ENCODE results near the gene POLD4. TPM values are rescaled to one million over a fixed set of nuclear protein-coding genes. Genes with fewer than 3 reads are reported as not detected.
A peak's percentile ranks its signal among the peaks of the same experiment; 100 is the strongest.

Gene POLD4
- total and polyA plus RNA-seq, 10 donors, result 81.4 to 290 (median 128) TPM

DNA sequence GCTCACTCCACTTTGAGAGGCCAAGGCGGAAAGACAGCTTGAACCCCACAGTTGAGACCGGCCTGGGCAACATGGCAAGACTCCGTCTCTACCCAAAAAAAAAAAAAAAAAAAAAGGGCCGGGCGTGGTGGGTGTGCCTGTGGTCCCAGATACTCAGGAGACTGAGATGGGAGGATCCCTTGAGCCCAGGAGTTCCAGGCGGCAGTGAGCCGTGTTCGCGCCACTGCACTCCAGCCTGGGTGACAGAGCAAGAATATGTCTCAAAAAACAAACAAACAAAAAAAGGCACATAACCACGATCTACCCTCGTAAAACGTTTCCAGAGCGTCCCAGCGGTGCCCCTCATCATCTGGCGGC, 37.6 kb upstream of the POLD4 start:
- H3K9me3 ChIP-seq, result no peaks in the 10 kb centered on the region
- TF ChIP-seq POLR2A (IDR thresholded peaks at IDR 0.05), result no peak
- no peak for TF ChIP-seq POLR2AphosphoS5 (IDR thresholded peaks at IDR 0.05)
- TF ChIP-seq, protein P1, sequence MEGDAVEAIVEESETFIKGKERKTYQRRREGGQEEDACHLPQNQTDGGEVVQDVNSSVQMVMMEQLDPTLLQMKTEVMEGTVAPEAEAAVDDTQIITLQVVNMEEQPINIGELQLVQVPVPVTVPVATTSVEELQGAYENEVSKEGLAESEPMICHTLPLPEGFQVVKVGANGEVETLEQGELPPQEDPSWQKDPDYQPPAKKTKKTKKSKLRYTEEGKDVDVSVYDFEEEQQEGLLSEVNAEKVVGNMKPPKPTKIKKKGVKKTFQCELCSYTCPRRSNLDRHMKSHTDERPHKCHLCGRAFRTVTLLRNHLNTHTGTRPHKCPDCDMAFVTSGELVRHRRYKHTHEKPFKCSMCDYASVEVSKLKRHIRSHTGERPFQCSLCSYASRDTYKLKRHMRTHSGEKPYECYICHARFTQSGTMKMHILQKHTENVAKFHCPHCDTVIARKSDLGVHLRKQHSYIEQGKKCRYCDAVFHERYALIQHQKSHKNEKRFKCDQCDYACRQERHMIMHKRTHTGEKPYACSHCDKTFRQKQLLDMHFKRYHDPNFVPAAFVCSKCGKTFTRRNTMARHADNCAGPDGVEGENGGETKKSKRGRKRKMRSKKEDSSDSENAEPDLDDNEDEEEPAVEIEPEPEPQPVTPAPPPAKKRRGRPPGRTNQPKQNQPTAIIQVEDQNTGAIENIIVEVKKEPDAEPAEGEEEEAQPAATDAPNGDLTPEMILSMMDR (IDR thresholded peaks at IDR 0.05 in 8 of 11, conservative IDR thresholded peaks at IDR 0.05 in 3 of 11), result no peak
- intact Hi-C loops (cut with DNase I; ENCODE audit: low total_unique reads), result no loop called here
- peak overlapping the region; percentile 78 to 93 (median 84) for H3K27ac ChIP-seq
- peaks cover 12 to 70% (median 35%) of the 10 kb centered on the region in 6 donors for H3K4me1 ChIP-seq
- H3K4me3 ChIP-seq, result peak overlapping the region; percentile 74 to 97 (median 90)
- H3K36me3 ChIP-seq, result peaks cover 0 to 28% (median 9%) of the 10 kb centered on the region in 6 donors
- no peaks in the 10 kb centered on the region for H3K27me3 ChIP-seq (replicated peaks in 1 of 7)
- WGBS, 5 donors, result 12 to 21% (median 16%) methylated on average over 14 to 15 of the region's 15 CpGs
- no peak for DNase-seq

DNA sequence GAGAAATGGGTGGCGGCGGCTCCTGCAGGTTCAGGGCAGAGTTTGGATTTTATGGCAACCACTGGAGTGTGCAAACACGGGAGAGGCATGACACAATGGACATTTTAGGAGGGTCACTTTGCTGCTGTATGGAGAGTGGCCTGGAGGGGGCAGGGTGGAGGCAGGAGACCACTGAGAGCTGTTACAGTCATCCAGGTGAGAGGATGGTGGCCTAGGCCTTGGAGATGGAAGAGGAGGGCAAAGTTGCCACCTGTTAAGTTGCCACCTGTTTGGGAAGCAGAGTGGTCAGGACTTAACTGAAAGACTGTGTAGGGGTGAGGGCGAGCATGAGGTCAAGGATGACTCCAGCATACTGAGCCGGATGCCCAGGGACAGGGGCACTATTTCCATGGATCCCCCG, 36.1 kb upstream of the POLD4 start:
- peak; percentile 82 for DNase-seq
- H3K4me1 ChIP-seq, result peaks cover 12 to 58% (median 35%) of the 10 kb centered on the region in 6 donors
- no peak overlapping the region for H3K4me3 ChIP-seq
- H3K36me3 ChIP-seq, result peaks cover 0 to 14% (median 0%) of the 10 kb centered on the region in 6 donors
- 64 to 78% (median 72%) methylated on average over 6 of the region's 6 CpGs for WGBS, 5 donors
- no peak overlapping the region for H3K27ac ChIP-seq
- H3K27me3 ChIP-seq (replicated peaks in 1 of 7), result no peaks in the 10 kb centered on the region
- no peaks in the 10 kb centered on the region for H3K9me3 ChIP-seq
- intact Hi-C loops (cut with DNase I; ENCODE audit: low total_unique reads), result loop anchor here (10.0 kb wide), 1 partner anchor 135 kb away; no protein-coding TSS in a partner anchor
- TF ChIP-seq, protein P1 (IDR thresholded peaks at IDR 0.05 in 8 of 11, conservative IDR thresholded peaks at IDR 0.05 in 3 of 11), result peak; percentile 40 to 76 (median 60)
- TF ChIP-seq POLR2A (IDR thresholded peaks at IDR 0.05) (no peak), POLR2AphosphoS5 (IDR thresholded peaks at IDR 0.05) (peak in 1 of 3 donors; percentile 16)

DNA sequence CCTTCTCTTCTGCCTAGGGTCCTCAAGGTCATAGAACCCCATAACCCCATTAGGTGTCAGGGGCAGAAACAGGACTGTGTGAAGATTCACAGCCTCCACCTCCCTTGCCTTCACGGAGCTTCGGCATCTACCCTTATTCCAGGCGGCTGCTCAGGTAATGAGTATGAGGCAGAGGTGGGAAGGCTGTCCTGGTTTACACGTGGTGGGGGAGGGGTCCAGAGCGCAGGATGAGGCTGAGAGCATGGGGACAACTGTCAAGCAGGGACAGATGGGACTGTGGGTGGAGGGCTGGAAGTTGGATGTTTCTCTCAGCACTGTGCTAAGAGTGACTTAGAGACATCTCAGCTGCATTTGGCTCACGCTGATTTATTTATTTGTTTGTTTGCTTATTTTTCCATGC, 34.2 kb upstream of the POLD4 start:
- Histone ChIP-seq H3K36me3 (no peaks in the 10 kb centered on the region), H3K9me3 (no peaks in the 10 kb centered on the region), H3K4me3 (no peak overlapping the region), H3K27ac (no peak overlapping the region), H3K27me3 (replicated peaks in 1 of 7) (no peaks in the 10 kb centered on the region), H3K4me1 (peaks cover 11 to 45% (median 25%) of the 10 kb centered on the region in 6 donors)
- intact Hi-C loops (cut with DNase I; ENCODE audit: low total_unique reads), result loop anchor here (10.0 kb wide), 1 partner anchor 133 kb away; no protein-coding TSS in a partner anchor
- WGBS, 5 donors, result 71 to 84% (median 75%) methylated on average over 6 of the region's 6 CpGs
- TF ChIP-seq POLR2A (IDR thresholded peaks at IDR 0.05), result no peak
- TF ChIP-seq POLR2AphosphoS5 (IDR thresholded peaks at IDR 0.05), result no peak
- TF ChIP-seq, protein P1 (IDR thresholded peaks at IDR 0.05 in 8 of 11, conservative IDR thresholded peaks at IDR 0.05 in 3 of 11), result no peak
- no peak for DNase-seq

DNA sequence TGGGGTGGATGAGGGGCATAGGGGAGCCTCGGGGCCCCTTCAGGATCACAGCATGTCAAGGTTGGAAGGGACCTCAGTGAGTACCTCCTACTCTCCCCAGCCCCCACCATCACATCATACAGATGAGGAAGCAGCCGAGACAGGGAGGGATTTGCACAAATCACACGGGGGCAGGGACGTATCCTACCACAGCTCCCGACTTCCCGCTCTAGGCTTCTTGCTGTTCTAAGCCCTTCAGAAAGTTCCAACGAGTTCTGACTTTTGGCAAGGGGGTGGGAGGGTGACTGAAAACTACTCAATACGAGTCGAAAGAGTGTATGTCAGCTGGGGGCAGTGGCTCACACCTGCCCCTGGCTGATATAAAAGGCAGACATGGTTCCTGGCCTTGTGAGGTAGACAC, 33.7 kb upstream of the POLD4 start:
- no peaks in the 10 kb centered on the region for H3K9me3 ChIP-seq
- H3K4me3 ChIP-seq, result no peak overlapping the region
- no peaks in the 10 kb centered on the region for H3K27me3 ChIP-seq (replicated peaks in 1 of 7)
- TF ChIP-seq, protein P1 (IDR thresholded peaks at IDR 0.05 in 8 of 11, conservative IDR thresholded peaks at IDR 0.05 in 3 of 11), result no peak
- TF ChIP-seq POLR2AphosphoS5 (IDR thresholded peaks at IDR 0.05) (no peak), POLR2A (IDR thresholded peaks at IDR 0.05) (no peak)
- intact Hi-C loops (cut with DNase I; ENCODE audit: low total_unique reads), result loop anchor here (10.0 kb wide), 1 partner anchor 132 kb away; no protein-coding TSS in a partner anchor
- H3K4me1 ChIP-seq, result peaks cover 12 to 45% (median 25%) of the 10 kb centered on the region in 6 donors
- DNase-seq, result no peak
- H3K36me3 ChIP-seq, result no peaks in the 10 kb centered on the region
- WGBS, 5 donors, result 20 to 46% (median 32%) methylated on average over 9 of the region's 9 CpGs
- H3K27ac ChIP-seq, result no peak overlapping the region

All from spleen (tissue), 11 donors.